ENCODE measurements around the gene SSX4B. TPM values are rescaled to one million over a fixed set of nuclear protein-coding genes. Genes with fewer than 3 reads are reported as not detected.
A peak's percentile ranks its signal among the peaks of the same experiment; 100 is the strongest.
"Not testable (repeated sequence)": the region's sequence is repeated elsewhere in the genome, so short reads cannot be mapped to it uniquely, and the experiment has no call there.

Gene SSX4B
- total RNA-seq, 3 donors from 2014 or later (not counting 1 experiment from before 2014, with no cell fraction given) = not detected

DNA sequence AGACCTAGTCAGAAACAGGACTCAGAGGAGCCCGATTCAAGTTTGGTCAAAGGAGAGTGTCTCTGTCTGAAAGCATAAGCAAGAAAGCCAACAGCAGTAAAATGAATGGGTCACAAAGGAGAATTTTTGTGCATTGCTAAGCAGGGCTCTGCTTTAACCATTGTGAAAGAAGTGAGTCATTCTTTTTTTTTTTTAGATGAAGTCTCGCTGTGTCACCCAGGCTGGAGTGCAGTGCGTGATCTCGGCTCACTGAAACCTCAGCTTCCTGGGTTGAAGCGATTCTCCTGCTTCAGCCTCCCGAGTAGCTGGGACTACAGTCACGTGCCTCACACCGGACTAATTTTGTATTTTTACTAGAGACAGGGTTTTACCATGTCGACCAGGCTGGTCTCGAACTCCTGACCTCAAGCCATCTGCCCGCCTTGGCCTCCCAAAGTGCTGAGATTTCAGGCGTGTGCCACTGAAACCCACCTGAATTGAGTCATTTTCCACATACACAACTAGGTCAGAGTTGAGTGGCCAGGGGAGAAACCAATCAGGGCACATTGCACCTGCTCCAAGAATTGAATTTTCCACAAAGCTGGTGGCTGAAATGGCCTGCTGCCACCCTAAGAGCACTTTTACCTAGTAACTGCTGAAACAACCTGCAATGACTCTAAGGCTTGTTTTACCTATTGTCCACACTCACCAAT lies 43.9 kb downstream of the SSX4B start:
- H3K9me3 ChIP-seq (ENCODE audit: control insufficient read depth, insufficient read depth, low read length); H3K36me3 ChIP-seq (ENCODE audit: control insufficient read depth, insufficient read depth, low read length); H3K27ac ChIP-seq (ENCODE audit: low read length); H3K36me3 Mint-ChIP-seq; H3K4me1 Mint-ChIP-seq; H3K4me3 ChIP-seq (ENCODE audit: low read length); H3K4me1 ChIP-seq (ENCODE audit: control insufficient read depth, insufficient read depth, low read length); H3K9me3 Mint-ChIP-seq; intact Hi-C loops (cut with micrococcal nuclease); DNase-seq; H3K4me3 Mint-ChIP-seq; H3K27me3 ChIP-seq (ENCODE audit: control insufficient read depth, insufficient read depth, low read length); H3K27ac Mint-ChIP-seq: not testable (repeated sequence)
- peak in 1 of 3 donors; percentile 52 for ATAC-seq
- H3K27me3 Mint-ChIP-seq (ENCODE audit: low read depth in 2 of 2) = peaks cover 9 to 15% of the 10 kb centered on the region in 2 donors
- WGBS (ENCODE audit: insufficient coverage) = no CpG with 5 or more reads among the region's 12 CpGs

DNA sequence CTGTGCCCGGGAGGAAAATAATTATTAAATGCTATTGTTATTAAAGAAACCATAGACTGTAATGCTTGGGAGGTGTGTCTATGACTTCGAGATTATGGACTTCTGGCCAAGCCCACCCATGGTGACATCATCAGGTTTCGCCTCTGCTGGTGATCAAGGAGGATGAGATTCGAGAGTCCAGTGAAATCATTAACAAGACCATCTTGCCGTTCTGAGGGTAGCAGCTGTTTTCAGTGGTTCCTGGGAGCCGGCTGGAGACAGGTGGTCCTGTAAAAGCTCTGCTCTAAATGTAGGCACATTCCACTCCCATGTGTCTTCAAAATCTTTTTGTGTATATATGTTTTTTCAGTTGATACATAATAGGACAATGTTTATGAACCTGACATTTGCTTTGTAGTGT lies 52.5 kb downstream of the SSX4B start:
- H3K4me3 ChIP-seq (ENCODE audit: low read length); H3K36me3 Mint-ChIP-seq; DNase-seq; H3K9me3 ChIP-seq (ENCODE audit: control insufficient read depth, insufficient read depth, low read length); H3K27me3 ChIP-seq (ENCODE audit: control insufficient read depth, insufficient read depth, low read length); H3K27ac ChIP-seq (ENCODE audit: low read length); H3K4me1 Mint-ChIP-seq; ATAC-seq; H3K27me3 Mint-ChIP-seq (ENCODE audit: low read depth in 2 of 2); H3K4me3 Mint-ChIP-seq; H3K9me3 Mint-ChIP-seq; H3K27ac Mint-ChIP-seq; H3K4me1 ChIP-seq (ENCODE audit: control insufficient read depth, insufficient read depth, low read length); intact Hi-C loops (cut with micrococcal nuclease); H3K36me3 ChIP-seq (ENCODE audit: control insufficient read depth, insufficient read depth, low read length): not testable (repeated sequence)
- WGBS (ENCODE audit: insufficient coverage) = 100% methylated on average over 1 of the region's 6 CpGs

DNA sequence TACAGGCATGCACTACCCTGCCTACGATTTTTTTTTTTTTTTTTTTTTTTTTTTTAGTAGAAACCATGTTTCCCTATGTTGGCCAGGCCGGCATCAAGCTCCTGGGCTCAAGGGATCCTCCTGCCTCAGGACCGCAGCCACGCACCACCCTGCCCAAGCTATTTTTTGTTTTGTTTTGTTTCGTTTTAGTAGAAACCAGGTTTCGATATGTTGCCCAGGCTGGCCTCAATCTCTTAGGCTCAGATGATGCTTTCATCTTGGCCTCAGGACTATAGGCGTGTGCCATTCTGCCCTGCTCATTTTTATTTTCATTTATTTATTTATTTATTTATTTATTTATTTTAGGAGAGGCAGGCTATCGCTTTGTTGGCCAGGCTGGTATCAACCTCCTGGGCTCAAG lies 54.1 kb downstream of the SSX4B start:
- H3K9me3 ChIP-seq (ENCODE audit: control insufficient read depth, insufficient read depth, low read length) = no peaks in the 10 kb centered on the region
- H3K9me3 Mint-ChIP-seq = no peaks in the 10 kb centered on the region
- no peaks in the 10 kb centered on the region for H3K36me3 Mint-ChIP-seq
- TF ChIP-seq, protein P1, sequence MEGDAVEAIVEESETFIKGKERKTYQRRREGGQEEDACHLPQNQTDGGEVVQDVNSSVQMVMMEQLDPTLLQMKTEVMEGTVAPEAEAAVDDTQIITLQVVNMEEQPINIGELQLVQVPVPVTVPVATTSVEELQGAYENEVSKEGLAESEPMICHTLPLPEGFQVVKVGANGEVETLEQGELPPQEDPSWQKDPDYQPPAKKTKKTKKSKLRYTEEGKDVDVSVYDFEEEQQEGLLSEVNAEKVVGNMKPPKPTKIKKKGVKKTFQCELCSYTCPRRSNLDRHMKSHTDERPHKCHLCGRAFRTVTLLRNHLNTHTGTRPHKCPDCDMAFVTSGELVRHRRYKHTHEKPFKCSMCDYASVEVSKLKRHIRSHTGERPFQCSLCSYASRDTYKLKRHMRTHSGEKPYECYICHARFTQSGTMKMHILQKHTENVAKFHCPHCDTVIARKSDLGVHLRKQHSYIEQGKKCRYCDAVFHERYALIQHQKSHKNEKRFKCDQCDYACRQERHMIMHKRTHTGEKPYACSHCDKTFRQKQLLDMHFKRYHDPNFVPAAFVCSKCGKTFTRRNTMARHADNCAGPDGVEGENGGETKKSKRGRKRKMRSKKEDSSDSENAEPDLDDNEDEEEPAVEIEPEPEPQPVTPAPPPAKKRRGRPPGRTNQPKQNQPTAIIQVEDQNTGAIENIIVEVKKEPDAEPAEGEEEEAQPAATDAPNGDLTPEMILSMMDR (IDR thresholded peaks at IDR 0.05) = no peak
- H3K27ac Mint-ChIP-seq = no peak overlapping the region
- H3K27me3 Mint-ChIP-seq (ENCODE audit: low read depth in 2 of 2) = peaks cover 0 to 19% of the 10 kb centered on the region in 2 donors
- DNase-seq = no peak
- intact Hi-C loops (cut with micrococcal nuclease) = no loop called here
- H3K36me3 ChIP-seq (ENCODE audit: control insufficient read depth, insufficient read depth, low read length) = no peaks in the 10 kb centered on the region
- no peak overlapping the region for H3K27ac ChIP-seq (ENCODE audit: low read length)
- H3K4me3 Mint-ChIP-seq = no peak overlapping the region
- 96% methylated on average over 6 of the region's 8 CpGs for WGBS (ENCODE audit: insufficient coverage)
- no peaks in the 10 kb centered on the region for H3K27me3 ChIP-seq (ENCODE audit: control insufficient read depth, insufficient read depth, low read length)
- ATAC-seq = no peak
- no peaks in the 10 kb centered on the region for H3K4me1 ChIP-seq (ENCODE audit: control insufficient read depth, insufficient read depth, low read length)
- H3K4me1 Mint-ChIP-seq = no peaks in the 10 kb centered on the region
- H3K4me3 ChIP-seq (ENCODE audit: low read length) = no peak overlapping the region

DNA sequence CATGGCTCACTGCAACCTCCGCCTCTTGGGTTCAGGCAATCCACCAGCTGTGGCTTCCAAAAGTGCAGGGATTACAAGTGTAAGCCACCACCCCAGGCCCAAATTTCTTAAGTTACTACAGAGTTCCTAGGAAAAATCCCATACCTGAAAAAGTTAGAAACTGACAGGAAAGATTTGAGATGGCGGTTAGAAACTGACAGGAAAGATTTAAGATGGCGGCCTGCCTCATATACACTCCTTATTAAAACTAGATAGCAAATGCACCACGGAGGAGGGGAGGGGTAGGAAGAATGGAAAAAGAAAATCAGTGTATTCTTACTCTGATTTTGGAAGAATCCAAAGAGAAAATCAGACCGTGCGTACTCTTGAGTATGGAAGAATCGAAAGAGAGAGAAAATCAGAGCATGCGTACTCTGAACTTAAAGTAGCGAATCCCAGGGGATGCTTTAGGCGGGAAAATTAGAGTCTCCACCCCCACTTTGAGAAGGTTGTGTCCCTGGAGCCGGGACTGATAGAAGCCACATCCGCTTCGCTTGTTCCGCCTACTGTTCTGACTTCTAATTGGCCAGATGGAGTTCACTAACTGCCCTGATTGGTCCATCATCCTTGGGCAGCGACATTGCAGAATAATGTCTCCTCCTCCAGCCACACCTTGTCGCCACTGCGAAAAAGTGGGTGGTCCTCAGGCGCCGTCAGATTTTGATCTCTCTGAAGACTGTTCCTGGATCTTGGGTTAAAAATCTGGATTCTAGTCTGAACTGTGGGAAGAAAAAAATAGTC lies 55.3 kb downstream of the SSX4B start, which contains the start of gene SSX3:
SSX3 (minus strand) TSS at position 389 of the 780 bp plus-strand sequence. CDS start 1,454 bp downstream, outside the sequence.
- intact Hi-C loops (cut with micrococcal nuclease); H3K4me3 Mint-ChIP-seq; H3K4me1 ChIP-seq (ENCODE audit: control insufficient read depth, insufficient read depth, low read length); H3K4me1 Mint-ChIP-seq; H3K36me3 ChIP-seq (ENCODE audit: control insufficient read depth, insufficient read depth, low read length); H3K27ac Mint-ChIP-seq; ATAC-seq; H3K27me3 ChIP-seq (ENCODE audit: control insufficient read depth, insufficient read depth, low read length); H3K9me3 Mint-ChIP-seq; H3K9me3 ChIP-seq (ENCODE audit: control insufficient read depth, insufficient read depth, low read length); DNase-seq; H3K36me3 Mint-ChIP-seq; H3K4me3 ChIP-seq (ENCODE audit: low read length); H3K27ac ChIP-seq (ENCODE audit: low read length): not testable (repeated sequence)
- peaks cover 0 to 26% of the 10 kb centered on the region in 2 donors for H3K27me3 Mint-ChIP-seq (ENCODE audit: low read depth in 2 of 2)
- WGBS (ENCODE audit: insufficient coverage) = 100% methylated on average over 5 of the region's 19 CpGs

Other genes with a start within 250 kb of the SSX4B start
- gene SSX5, start 215.2 kb downstream of the SSX4B start, total RNA-seq = not detected
- not detected for gene SSX1, start 156.6 kb downstream of the SSX4B start, total RNA-seq
- not detected for gene SSX3, start 55.3 kb downstream of the SSX4B start, total RNA-seq
- not detected for gene SSX4, start 28.4 kb downstream of the SSX4B start, total RNA-seq
- 10 to 100 TPM; 20.3 to 25.1 (median 24.7) TPM for gene SLC38A5, start 58.3 kb upstream of the SSX4B start, total RNA-seq
- 10 to 100 TPM; 62.4 to 75.3 (median 67.3) TPM for gene FTSJ1, start 64.2 kb upstream of the SSX4B start, total RNA-seq
- gene PORCN, start 97.0 kb upstream of the SSX4B start, total RNA-seq = 10 to 100 TPM; 29.6 to 33.1 (median 31.1) TPM
- gene EBP, start 109.8 kb upstream of the SSX4B start, total RNA-seq = 100 to 1,000 TPM in 1 of 3 donors, 10 to 100 TPM in 2; 91.6 to 115 (median 97.6) TPM
- 10 to 100 TPM; 34.9 to 41.8 (median 36.1) TPM for gene TBC1D25, start 127.8 kb upstream of the SSX4B start, total RNA-seq
- 100 to 1,000 TPM; 356 to 419 (median 366) TPM for gene RBM3, start 162.5 kb upstream of the SSX4B start, total RNA-seq
- 10 to 100 TPM; 52.5 to 62.9 (median 60.2) TPM for gene WDR13, start 185.5 kb upstream of the SSX4B start, total RNA-seq